B cell (primary cell): ENCODE data around the gene C3orf22. TPM values are rescaled to one million over a fixed set of nuclear protein-coding genes. Genes with fewer than 3 reads are reported as not detected.

ENCODE experiments used
- ATAC-seq: fragments of 200-7000 bp; cut with Tn5 transposase; one replicate; pipeline ENCODE4 v1.10.0; 2021; ENCODE audit warnings: low read depth, mild to moderate bottlenecking, moderate number of reproducible peaks, moderate library complexity
- CTCF ChIA-PET: fragments of 350-600 bp; sonication (Branson Sonifier 250); formaldehyde crosslinking; loops from one replicate; lab custom pipeline; 2021; ENCODE audit warnings: antibody characterized with exemption, inconsistent platforms; lab: Charles Lee
- POLR2A ChIA-PET: fragments of 350-600 bp; sonication (Branson Sonifier 250); formaldehyde crosslinking; loops from one replicate; lab custom pipeline; 2021; ENCODE audit warnings: antibody characterized with exemption; lab: Charles Lee
- DNase-seq: peaks from one replicate; pipeline ENCODE4 v3.0.0; 2013
- H2AFZ ChIP-seq: 2 replicates; pipeline ENCODE4 v1.6.1; 2012; ENCODE audit warnings: mild to moderate bottlenecking, low read depth, low read length; ENCODE audit not compliant: insufficient read depth, poor library complexity, severe bottlenecking
- H3K27ac ChIP-seq, 2 donors: 1 replicate in 1 of 2; 2 replicates in 1 of 2; pipeline ENCODE4 v1.5.1; 2012 to 2013; ENCODE audit warnings: low read length in 2 of 2, mild to moderate bottlenecking in 2 of 2, moderate library complexity in 1 of 2
- H3K27me3 ChIP-seq, 4 experiments: fragments of 200-600 bp in 1 of 4; sonication (generic) in 1 of 4; replicated peaks in 1 of 4; 1 replicate in 2 of 4; 2 replicates in 2 of 4; pipeline versions ENCODE4 v1.6.1 to v1.7.0; 2013 to 2016; ENCODE audit warnings: low read length in 3 of 4, mild to moderate bottlenecking in 2 of 4, mixed read lengths in 1 of 4, moderate library complexity in 1 of 4; ENCODE audit not compliant: insufficient read depth in 4 of 4, control insufficient read depth in 3 of 4; ENCODE audit errors: control extremely low read depth in 1 of 4
- H3K36me3 ChIP-seq, 2 experiments: replicated peaks in 1 of 2; 1 replicate in 1 of 2; 2 replicates in 1 of 2; pipeline versions ENCODE4 v1.6.1 to v1.7.1; 2013; ENCODE audit warnings: low read length in 1 of 2; ENCODE audit not compliant: insufficient read depth in 2 of 2, control insufficient read depth in 1 of 2; ENCODE audit errors: control extremely low read depth in 1 of 2, extremely low read depth in 1 of 2
- H3K4me1 ChIP-seq, 2 donors: fragments of 200-600 bp in 1 of 2; sonication (generic) in 1 of 2; 1 replicate in 1 of 2; 2 replicates in 1 of 2; pipeline versions ENCODE4 v1.5.1 to v1.6.1; 2013 to 2017; ENCODE audit warnings: low read length in 2 of 2; ENCODE audit not compliant: control insufficient read depth in 2 of 2, insufficient read depth in 2 of 2
- H3K4me2 ChIP-seq: replicated peaks from 2 replicates; pipeline ENCODE3; 2012; ENCODE audit warnings: mild to moderate bottlenecking, low read depth, low read length; ENCODE audit not compliant: poor library complexity, severe bottlenecking
- H3K4me3 ChIP-seq, 5 experiments: fragments of 200-600 bp in 1 of 5; sonication (generic) in 1 of 5; 1 replicate in 3 of 5; 2 replicates in 2 of 5; pipeline versions ENCODE4 v1.5.1 to v1.7.0; 2011 to 2016; ENCODE audit warnings: low read length in 4 of 5, mild to moderate bottlenecking in 4 of 5, low read depth in 2 of 5, control low read depth in 1 of 5, moderate library complexity in 1 of 5; ENCODE audit not compliant: insufficient read depth in 1 of 5; ENCODE audit errors: control extremely low read depth in 1 of 5, extremely low read depth in 1 of 5
- H3K79me2 ChIP-seq: fragments of 200-600 bp; sonication (generic); one replicate; pipeline ENCODE4 v1.6.0; 2016; ENCODE audit warnings: low read length; ENCODE audit not compliant: control insufficient read depth, insufficient read depth
- H3K9ac ChIP-seq: fragments of 200-600 bp; sonication (generic); 2 replicates; pipeline ENCODE4 v1.6.1; 2017; ENCODE audit warnings: mild to moderate bottlenecking, low read length, moderate library complexity
- H3K9me3 ChIP-seq, 3 donors: one replicate each; pipeline versions ENCODE4 v1.6.1 to v1.7.1; 2013; ENCODE audit warnings: low read length in 2 of 3; ENCODE audit not compliant: control insufficient read depth in 2 of 3, insufficient read depth in 1 of 3; ENCODE audit errors: control extremely low read depth in 1 of 3
- H4K20me1 ChIP-seq: 2 replicates; pipeline ENCODE4 v1.6.0; 2012; ENCODE audit warnings: mild to moderate bottlenecking, low read length; ENCODE audit not compliant: insufficient read depth, control insufficient read depth, poor library complexity, severe bottlenecking
- H3K27ac Mint-ChIP-seq: one replicate; pipeline ENCODE4 v1.8.0; 2021; ENCODE audit warnings: mixed read lengths
- H3K27me3 Mint-ChIP-seq: one replicate; pipeline ENCODE4 v1.8.0; 2021; ENCODE audit warnings: mixed read lengths
- H3K4me1 Mint-ChIP-seq: one replicate; pipeline ENCODE4 v1.8.0; 2021; ENCODE audit warnings: mixed read lengths
- H3K4me3 Mint-ChIP-seq: one replicate; pipeline ENCODE4 v1.8.0; 2021; ENCODE audit warnings: mixed read lengths
- H3K9me3 Mint-ChIP-seq: one replicate; pipeline ENCODE4 v1.8.0; 2022; ENCODE audit warnings: mixed read lengths; ENCODE audit not compliant: insufficient read depth
- EZH2 ChIP-seq: IDR thresholded peaks from 2 replicates; pipeline ENCODE4 v1.6.1; 2012; ENCODE audit warnings: borderline replicate concordance, low read depth, mild to moderate bottlenecking, moderate library complexity, low read length; ENCODE audit not compliant: insufficient read depth, poor library complexity, severe bottlenecking
- WGBS: methylation state at CpG from one replicate; pipeline ENCODE4 v1.1.5; 2013; ENCODE audit warnings: missing lambda C conversion rate; ENCODE audit not compliant: insufficient coverage; 5-methylcytosine and 5-hydroxymethylcytosine counted together
- intact Hi-C: fragments of 100-400 bp; cut with micrococcal nuclease; formaldehyde crosslinking; loops from one replicate; pipeline ENCODE4 v1.10.0; 2022
- polyA plus RNA-seq: library from polyadenylated mRNA; depleted of rRNA; stranded (reverse); fragments of >200 nt; gene quantifications from 2 replicates; pipeline ENCODE4 v1.2.3, GENCODE V29; 2012
- total RNA-seq, 2 donors: library from RNA; stranded (reverse); fragments of 120-200 nt in 1 of 2; gene quantifications; 1 replicate in 1 of 2; 2 replicates in 1 of 2; pipeline versions ENCODE4 v1.2.3 to v1.2.4, GENCODE V29; 2013 to 2022
- TF ChIP-seq, protein P1 (sequence below): fragments of 200-600 bp; IDR thresholded peaks from one replicate; pipeline ENCODE4 v1.8.0; 2022; ENCODE audit warnings: antibody characterized with exemption, mild to moderate bottlenecking

The C3orf22 gene
- total and polyA plus RNA-seq, 2 donors (not counting 1 experiment from before 2014, with no cell fraction given), result not detected

DNA sequence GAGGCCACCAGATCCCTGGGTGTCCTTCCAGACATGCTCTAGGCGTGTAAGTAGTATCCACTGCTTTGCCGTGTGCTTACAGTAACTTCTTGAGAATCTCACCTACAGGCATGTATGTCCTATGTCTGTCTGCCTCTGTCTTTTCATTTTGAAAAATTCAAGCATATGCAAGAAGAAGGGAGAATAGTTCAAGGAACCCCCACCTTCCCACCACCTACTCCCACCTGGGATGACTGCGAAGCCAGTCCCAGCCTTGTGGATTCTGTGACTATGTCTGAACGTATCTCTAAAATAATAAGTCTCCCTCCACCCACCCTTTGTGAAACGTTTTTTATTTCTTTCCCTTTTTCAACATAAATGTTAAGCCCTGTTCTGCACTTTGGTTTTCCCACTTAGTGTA, 19.8 kb downstream of the C3orf22 start:
- H3K9me3 ChIP-seq, result peaks cover 0 to 8% (median 0%) of the 10 kb centered on the region in 3 donors
- no peak overlapping the region for H3K9ac ChIP-seq
- H3K36me3 ChIP-seq, result no peaks in the 10 kb centered on the region
- WGBS, result 81% methylated on average over 3 of the region's 5 CpGs
- Mint-ChIP-seq H3K27me3 (peaks cover 11% of the 10 kb centered on the region), H3K9me3 (no peaks in the 10 kb centered on the region), H3K4me3 (no peak overlapping the region), H3K4me1 (no peaks in the 10 kb centered on the region), H3K27ac (no peak overlapping the region)
- no peak overlapping the region for H2AFZ ChIP-seq
- TF ChIP-seq EZH2, result no peak
- TF ChIP-seq, protein P1, sequence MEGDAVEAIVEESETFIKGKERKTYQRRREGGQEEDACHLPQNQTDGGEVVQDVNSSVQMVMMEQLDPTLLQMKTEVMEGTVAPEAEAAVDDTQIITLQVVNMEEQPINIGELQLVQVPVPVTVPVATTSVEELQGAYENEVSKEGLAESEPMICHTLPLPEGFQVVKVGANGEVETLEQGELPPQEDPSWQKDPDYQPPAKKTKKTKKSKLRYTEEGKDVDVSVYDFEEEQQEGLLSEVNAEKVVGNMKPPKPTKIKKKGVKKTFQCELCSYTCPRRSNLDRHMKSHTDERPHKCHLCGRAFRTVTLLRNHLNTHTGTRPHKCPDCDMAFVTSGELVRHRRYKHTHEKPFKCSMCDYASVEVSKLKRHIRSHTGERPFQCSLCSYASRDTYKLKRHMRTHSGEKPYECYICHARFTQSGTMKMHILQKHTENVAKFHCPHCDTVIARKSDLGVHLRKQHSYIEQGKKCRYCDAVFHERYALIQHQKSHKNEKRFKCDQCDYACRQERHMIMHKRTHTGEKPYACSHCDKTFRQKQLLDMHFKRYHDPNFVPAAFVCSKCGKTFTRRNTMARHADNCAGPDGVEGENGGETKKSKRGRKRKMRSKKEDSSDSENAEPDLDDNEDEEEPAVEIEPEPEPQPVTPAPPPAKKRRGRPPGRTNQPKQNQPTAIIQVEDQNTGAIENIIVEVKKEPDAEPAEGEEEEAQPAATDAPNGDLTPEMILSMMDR, result no peak
- ATAC-seq, result no peak
- DNase-seq, result no peak
- H3K4me2 ChIP-seq, result no peak overlapping the region
- H3K27me3 ChIP-seq, result peaks cover 0 to 4% (median 0%) of the 10 kb centered on the region in 4 experiments
- no peak overlapping the region for H3K4me3 ChIP-seq
- no peaks in the 10 kb centered on the region for H3K79me2 ChIP-seq
- no peaks in the 10 kb centered on the region for H4K20me1 ChIP-seq
- ChIA-PET CTCF (interaction anchor here (1.2 kb wide), 1 partner anchor 16 kb away, joined by 3 read pairs; no protein-coding TSS in a partner anchor), POLR2A (no interaction called here)
- H3K4me1 ChIP-seq, result peaks cover 0 to 6% of the 10 kb centered on the region in 2 donors
- no peak overlapping the region for H3K27ac ChIP-seq
- intact Hi-C loops, result no loop called here

DNA sequence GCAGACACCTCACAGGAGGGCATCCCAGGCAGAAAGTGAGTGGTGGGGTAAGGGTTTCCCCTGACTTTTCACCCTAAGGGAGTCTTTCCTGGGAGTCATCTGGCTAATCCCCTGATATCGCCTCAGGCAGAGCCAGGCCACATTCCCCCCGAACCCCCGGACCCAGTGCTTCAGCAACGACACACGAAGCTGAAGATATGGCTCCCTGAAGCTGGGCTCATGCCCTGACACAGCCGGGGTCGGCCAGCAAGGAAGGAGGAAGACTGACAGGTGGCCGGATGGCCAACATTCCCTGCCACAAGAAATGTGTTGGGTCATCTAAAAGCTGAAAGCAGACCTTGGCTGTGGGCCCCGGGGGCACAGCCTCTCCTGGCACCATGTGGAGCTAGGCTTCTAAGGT, 20.4 kb downstream of the C3orf22 start:
- Histone ChIP-seq H4K20me1 (no peaks in the 10 kb centered on the region), H2AFZ (no peak overlapping the region), H3K4me1 (peaks cover 0 to 6% of the 10 kb centered on the region in 2 donors), H3K4me3 (no peak overlapping the region), H3K27me3 (peaks cover 0 to 4% (median 0%) of the 10 kb centered on the region in 4 experiments), H3K4me2 (no peak overlapping the region), H3K27ac (no peak overlapping the region), H3K79me2 (no peaks in the 10 kb centered on the region), H3K36me3 (no peaks in the 10 kb centered on the region), H3K9me3 (peaks cover 0 to 8% (median 0%) of the 10 kb centered on the region in 3 donors), H3K9ac (no peak overlapping the region)
- TF ChIP-seq, protein P1, result no peak
- TF ChIP-seq EZH2, result no peak
- intact Hi-C loops, result no loop called here
- ChIA-PET CTCF (interaction anchor here (1.2 kb wide), 1 partner anchor 16 kb away, joined by 3 read pairs; no protein-coding TSS in a partner anchor), POLR2A (no interaction called here)
- ATAC-seq (no peak), DNase-seq (no peak)
- Mint-ChIP-seq H3K9me3 (no peaks in the 10 kb centered on the region), H3K4me3 (no peak overlapping the region), H3K27me3 (peaks cover 11% of the 10 kb centered on the region), H3K27ac (no peak overlapping the region), H3K4me1 (no peaks in the 10 kb centered on the region)
- 96% methylated on average over 9 of the region's 9 CpGs for WGBS
